ENCODE data around the gene RNF41. TPM values are rescaled to one million over a fixed set of nuclear protein-coding genes. Genes with fewer than 3 reads are reported as not detected.

The RNF41 gene
- total and polyA plus RNA-seq, 8 donors = 10.4 to 92.4 (median 35.7) TPM

DNA sequence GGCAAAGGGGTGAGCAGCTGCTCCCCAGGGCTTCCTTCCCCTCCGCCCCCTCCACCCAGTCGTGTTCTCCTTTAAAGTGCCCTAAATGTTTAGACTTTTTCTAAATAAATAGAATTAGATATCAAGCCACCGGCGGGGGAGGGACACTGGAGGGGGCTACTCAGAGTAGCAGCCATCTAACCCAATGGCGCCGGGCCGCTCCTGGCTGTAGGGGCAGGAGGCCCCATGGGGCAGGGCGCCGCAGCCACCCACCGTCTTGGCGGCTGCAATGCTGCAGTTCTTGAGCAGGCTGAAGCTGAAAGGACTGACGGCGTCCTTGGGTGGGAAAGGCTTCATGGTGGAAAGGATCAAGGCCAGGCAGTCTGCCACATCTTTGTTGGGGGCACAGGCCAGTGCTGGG, 21.3 kb upstream of the RNF41 start:
- Histone ChIP-seq H3K9me3 (no peaks in the 10 kb centered on the region), H3K4me3 (no peak overlapping the region), H3K4me1 (no peaks in the 10 kb centered on the region), H3K27me3 (no peaks in the 10 kb centered on the region), H3K27ac (no peak overlapping the region), H3K36me3 (peaks cover 80 to 100% (median 99%) of the 10 kb centered on the region in 4 donors)
- 75 to 89% (median 84%) methylated on average over 5 to 13 of the region's 13 CpGs for WGBS, 5 donors
- TF ChIP-seq, protein P1, sequence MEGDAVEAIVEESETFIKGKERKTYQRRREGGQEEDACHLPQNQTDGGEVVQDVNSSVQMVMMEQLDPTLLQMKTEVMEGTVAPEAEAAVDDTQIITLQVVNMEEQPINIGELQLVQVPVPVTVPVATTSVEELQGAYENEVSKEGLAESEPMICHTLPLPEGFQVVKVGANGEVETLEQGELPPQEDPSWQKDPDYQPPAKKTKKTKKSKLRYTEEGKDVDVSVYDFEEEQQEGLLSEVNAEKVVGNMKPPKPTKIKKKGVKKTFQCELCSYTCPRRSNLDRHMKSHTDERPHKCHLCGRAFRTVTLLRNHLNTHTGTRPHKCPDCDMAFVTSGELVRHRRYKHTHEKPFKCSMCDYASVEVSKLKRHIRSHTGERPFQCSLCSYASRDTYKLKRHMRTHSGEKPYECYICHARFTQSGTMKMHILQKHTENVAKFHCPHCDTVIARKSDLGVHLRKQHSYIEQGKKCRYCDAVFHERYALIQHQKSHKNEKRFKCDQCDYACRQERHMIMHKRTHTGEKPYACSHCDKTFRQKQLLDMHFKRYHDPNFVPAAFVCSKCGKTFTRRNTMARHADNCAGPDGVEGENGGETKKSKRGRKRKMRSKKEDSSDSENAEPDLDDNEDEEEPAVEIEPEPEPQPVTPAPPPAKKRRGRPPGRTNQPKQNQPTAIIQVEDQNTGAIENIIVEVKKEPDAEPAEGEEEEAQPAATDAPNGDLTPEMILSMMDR (IDR thresholded peaks at IDR 0.05) = no peak
- no peak for TF ChIP-seq POLR2A (IDR thresholded peaks at IDR 0.05)
- no peak for DNase-seq
- intact Hi-C loops (cut with DNase I; ENCODE audit: low total_unique reads) = no loop called here

DNA sequence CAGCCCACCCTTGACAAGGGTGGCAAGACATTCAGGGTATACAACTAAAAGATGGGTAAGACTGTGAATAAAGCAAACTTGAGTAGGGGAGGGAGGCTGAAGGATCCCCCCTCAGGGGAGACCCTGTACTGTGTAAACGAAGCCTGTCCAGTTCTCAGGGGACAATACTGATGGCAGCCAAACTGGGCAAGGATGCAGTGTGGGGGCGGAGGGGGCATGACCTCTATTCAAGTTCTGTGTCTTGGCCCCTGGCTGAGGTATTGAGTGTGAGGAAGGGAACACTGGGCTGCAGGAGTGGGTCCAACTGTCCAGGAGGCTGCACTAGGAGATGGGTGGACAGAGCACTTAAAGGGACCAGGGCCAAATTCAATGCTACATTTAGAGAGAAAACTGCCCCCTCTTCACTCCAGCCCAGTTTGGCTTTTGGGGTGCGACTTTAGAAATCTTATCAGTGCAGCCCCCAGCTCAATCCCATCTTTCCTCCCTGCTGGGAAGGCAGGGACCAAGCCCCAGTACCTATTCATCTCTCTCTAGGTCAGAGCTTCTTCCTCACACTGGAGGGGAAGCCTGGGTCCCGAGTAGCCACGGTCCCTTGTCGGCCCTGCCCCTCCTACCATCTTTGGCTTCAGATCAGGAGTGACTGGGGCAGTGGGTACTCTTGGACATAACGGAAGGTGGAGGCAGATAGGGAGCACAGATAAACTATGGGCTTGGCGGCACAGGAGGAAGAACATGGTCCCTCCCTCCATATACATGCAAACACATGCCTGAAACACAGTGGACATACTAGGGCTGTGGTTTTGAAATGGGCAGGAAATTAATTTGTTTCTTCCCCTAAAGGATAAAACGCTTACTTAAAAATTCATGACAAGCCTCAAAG, 19.9 kb upstream of the RNF41 start:
- H3K4me3 ChIP-seq = no peak overlapping the region
- no peaks in the 10 kb centered on the region for H3K27me3 ChIP-seq
- no peaks in the 10 kb centered on the region for H3K9me3 ChIP-seq
- no peak overlapping the region for H3K27ac ChIP-seq
- no peak for DNase-seq
- TF ChIP-seq, protein P1 (IDR thresholded peaks at IDR 0.05) = no peak
- TF ChIP-seq POLR2AphosphoS5 (IDR thresholded peaks at IDR 0.05) (no peak), EP300 (IDR thresholded peaks at IDR 0.05) (no peak)
- peaks cover 68 to 100% (median 99%) of the 10 kb centered on the region in 4 donors for H3K36me3 ChIP-seq
- intact Hi-C loops (cut with DNase I; ENCODE audit: low total_unique reads) = no loop called here
- H3K4me1 ChIP-seq = no peaks in the 10 kb centered on the region
- 68 to 83% (median 82%) methylated on average over 9 of the region's 9 CpGs for WGBS, 5 donors

DNA sequence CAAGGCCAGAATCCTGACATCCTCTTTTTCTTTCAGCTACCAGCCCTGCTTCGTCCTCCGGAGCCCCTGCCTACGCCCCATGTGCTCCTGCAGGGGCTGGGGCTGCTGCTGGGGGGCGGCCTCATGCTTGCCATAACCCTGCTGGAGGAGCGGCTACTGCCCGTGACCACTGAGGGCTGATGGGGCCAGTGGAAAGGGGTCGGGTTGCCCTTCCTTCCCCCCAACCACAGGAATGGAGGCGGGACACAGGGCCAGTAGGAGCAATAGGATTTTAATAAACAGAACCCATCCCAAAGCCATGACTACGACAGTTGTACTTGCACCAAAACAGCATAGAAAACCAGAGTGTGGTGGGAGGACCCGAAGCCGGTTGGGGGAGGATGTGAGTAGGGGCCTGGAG, 15.8 kb upstream of the RNF41 start:
- intact Hi-C loops (cut with DNase I; ENCODE audit: low total_unique reads) = no loop called here
- Histone ChIP-seq H3K4me3 (no peak overlapping the region), H3K9me3 (no peaks in the 10 kb centered on the region), H3K36me3 (peaks cover 27 to 69% (median 63%) of the 10 kb centered on the region in 4 donors), H3K27ac (no peak overlapping the region), H3K27me3 (no peaks in the 10 kb centered on the region), H3K4me1 (no peaks in the 10 kb centered on the region)
- no peak for DNase-seq
- no peak for TF ChIP-seq EP300 (IDR thresholded peaks at IDR 0.05)
- TF ChIP-seq, protein P1 (IDR thresholded peaks at IDR 0.05) = no peak
- TF ChIP-seq POLR2A (IDR thresholded peaks at IDR 0.05) = no peak
- TF ChIP-seq POLR2AphosphoS5 (IDR thresholded peaks at IDR 0.05) = no peak
- 73 to 81% (median 79%) methylated on average over 11 of the region's 11 CpGs for WGBS, 5 donors

DNA sequence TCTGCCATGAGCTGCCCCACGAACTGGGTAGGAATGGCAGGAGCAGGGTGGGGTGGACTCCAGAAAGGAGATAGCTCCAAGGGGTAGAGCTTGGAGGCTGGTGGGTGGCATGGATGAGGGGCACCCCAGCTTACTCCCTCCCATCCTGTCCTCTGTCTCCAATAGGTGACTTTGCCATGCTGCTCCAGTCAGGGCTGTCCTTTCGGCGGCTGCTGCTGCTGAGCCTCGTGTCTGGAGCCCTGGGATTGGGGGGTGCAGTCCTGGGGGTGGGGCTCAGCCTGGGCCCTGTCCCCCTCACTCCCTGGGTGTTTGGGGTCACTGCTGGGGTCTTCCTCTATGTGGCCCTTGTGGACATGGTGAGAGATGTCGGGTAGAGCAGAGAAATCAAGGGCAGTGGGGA, 15.3 kb upstream of the RNF41 start:
- Histone ChIP-seq H3K4me3 (no peak overlapping the region), H3K27ac (no peak overlapping the region), H3K9me3 (no peaks in the 10 kb centered on the region), H3K27me3 (no peaks in the 10 kb centered on the region), H3K36me3 (peaks cover 22 to 64% (median 58%) of the 10 kb centered on the region in 4 donors), H3K4me1 (no peaks in the 10 kb centered on the region)
- intact Hi-C loops (cut with DNase I; ENCODE audit: low total_unique reads) = no loop called here
- 58 to 84% (median 67%) methylated on average over 5 of the region's 5 CpGs for WGBS, 5 donors
- no peak for DNase-seq
- no peak for TF ChIP-seq POLR2AphosphoS5 (IDR thresholded peaks at IDR 0.05)
- TF ChIP-seq EP300 (IDR thresholded peaks at IDR 0.05) = no peak
- TF ChIP-seq, protein P1 (IDR thresholded peaks at IDR 0.05) = no peak
- TF ChIP-seq POLR2A (IDR thresholded peaks at IDR 0.05) = no peak

Measured in stomach (tissue), 9 donors.